Measurements from ENCODE around the gene CENPX.

The CENPX gene

DNA sequence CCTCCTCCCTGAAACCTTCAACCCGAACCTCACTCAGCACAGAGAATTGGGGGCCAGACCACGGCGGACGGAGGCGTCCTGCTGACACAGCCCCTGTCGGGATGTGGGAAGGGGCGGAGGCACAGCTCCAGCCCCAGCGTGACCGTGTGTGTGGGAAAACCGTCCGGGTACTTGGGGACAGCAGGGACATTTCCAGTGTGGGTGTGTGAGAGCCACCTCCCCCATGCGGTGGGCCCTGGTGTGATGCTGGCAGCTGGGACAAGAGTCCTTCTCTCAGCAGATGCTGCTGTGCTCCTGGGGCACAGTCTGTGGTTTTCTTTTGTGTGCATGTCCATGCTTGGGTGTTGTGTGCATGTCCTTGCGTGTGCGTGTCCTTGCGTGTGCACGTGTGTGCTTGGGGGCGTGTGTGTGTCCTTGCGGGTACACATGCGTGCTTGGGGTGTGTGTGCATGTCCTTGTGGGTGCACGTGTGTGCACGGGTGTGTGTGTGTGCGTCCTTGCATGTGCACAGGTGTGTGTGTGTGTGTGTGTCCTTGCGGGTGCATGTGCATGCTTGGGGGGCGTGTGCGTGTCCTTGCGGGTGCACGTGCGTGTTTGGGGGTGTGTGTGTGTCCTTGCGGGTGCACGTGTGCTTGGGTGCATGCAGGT, 16.9 kb downstream of the CENPX start:
- DNase-seq (ENCODE audit: low read depth), result no peak
- H3K4me3 ChIP-seq (ENCODE audit: low read depth, low read length), result no peak overlapping the region
- TF ChIP-seq, protein P1, sequence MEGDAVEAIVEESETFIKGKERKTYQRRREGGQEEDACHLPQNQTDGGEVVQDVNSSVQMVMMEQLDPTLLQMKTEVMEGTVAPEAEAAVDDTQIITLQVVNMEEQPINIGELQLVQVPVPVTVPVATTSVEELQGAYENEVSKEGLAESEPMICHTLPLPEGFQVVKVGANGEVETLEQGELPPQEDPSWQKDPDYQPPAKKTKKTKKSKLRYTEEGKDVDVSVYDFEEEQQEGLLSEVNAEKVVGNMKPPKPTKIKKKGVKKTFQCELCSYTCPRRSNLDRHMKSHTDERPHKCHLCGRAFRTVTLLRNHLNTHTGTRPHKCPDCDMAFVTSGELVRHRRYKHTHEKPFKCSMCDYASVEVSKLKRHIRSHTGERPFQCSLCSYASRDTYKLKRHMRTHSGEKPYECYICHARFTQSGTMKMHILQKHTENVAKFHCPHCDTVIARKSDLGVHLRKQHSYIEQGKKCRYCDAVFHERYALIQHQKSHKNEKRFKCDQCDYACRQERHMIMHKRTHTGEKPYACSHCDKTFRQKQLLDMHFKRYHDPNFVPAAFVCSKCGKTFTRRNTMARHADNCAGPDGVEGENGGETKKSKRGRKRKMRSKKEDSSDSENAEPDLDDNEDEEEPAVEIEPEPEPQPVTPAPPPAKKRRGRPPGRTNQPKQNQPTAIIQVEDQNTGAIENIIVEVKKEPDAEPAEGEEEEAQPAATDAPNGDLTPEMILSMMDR (IDR thresholded peaks at IDR 0.05; ENCODE audit: low read depth, low read length, missing control alignments), result no peak

DNA sequence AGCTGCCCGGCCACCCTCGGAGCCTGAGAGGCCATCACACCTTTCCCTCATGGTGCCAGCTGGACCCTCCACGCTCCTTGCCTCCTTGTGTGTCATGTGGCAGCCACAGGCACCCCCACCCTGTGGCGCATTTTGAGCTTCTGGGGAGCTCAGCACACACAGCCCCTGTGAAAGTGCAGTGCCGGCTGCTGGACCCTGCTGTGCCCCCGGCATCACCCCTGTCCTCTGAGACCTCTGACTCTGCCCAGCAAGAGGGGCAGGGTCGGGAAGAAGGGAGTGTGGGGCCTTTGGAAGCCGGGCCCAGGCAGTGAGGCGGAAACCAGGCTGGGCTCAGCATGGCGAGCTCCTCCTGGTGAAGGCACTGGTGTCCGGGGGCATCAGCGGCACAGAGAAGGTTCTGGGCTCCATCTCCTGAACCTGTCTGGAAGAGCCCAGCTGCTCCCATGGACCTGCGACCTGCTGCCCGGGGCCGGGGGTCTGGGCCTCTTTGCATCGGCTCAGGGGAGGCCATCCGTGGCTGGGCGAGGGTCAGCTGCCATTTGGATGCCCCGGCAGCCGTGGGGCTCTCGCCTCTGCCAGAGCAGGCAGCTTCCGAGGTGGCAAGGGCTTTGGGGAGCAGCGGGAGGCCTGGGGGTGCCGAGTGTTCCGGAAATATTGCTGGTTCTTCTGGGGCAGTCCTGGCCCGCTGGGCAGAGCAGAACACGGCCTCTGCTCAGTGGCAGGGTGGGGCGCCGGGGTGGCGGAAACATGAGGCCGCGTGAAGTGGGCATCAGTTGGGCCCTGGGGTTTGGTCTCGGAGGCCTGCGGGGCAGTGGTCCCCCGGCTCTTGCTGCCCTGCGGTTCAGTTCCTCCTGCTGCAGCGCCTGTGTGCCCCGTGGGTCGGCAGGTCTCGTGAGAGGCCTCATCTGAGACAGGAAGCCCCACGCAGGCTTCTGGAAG, 17.9 kb downstream of the CENPX start:
- no peak overlapping the region for H3K4me3 ChIP-seq (ENCODE audit: low read depth, low read length)
- no peak for DNase-seq (ENCODE audit: low read depth)
- TF ChIP-seq, protein P1 (IDR thresholded peaks at IDR 0.05; ENCODE audit: low read depth, low read length, missing control alignments), result no peak

DNA sequence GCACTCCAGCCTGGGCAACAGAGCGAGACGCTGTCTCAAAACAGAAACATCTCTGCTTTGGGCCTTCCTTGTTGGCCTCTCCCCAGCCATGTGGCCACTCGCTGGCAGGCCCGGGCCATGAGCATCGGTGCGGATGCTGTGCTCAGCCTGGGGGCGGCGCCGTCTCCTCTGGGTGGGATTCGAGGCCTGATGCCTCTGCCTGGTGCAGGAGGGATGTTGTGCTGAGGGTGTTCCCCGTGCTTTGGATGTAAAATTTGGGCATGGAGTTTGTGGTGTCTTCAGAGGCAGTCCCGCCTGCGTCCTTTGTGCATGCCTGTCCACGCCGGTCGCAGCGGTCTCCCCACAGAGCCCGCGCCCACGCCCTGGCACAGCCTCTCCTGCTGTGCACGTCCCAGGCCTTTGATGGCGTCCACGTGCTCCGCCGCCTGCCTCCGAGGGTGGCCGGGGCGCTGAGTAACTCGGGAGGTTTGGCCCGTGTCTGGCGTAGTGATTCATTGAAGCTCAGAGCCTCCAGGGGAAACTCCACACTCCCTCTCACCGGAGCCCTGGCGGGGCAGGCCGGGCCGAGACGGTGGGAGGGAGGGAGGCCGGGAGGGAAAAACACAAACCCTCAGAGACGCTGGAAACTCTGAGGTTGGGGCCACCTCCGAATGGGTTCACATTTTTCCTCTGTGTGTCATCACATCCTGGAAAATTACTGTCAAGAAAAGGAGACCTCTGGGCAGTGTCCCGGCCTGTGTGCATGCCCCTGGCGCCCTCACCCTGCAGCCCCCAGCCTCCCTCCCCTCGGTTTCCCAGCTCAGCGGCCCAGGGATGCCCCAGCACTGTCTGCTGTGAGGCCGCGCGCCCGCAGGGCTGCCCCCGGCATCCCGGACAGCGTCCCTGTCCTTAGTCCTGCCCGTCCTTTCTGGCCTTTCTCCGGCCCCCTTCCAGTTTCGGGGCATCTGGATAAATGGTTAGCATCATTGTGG, 19.0 kb downstream of the CENPX start:
- no peak overlapping the region for H3K4me3 ChIP-seq (ENCODE audit: low read depth, low read length)
- DNase-seq (ENCODE audit: low read depth), result no peak
- TF ChIP-seq, protein P1 (IDR thresholded peaks at IDR 0.05; ENCODE audit: low read depth, low read length, missing control alignments), result no peak

DNA sequence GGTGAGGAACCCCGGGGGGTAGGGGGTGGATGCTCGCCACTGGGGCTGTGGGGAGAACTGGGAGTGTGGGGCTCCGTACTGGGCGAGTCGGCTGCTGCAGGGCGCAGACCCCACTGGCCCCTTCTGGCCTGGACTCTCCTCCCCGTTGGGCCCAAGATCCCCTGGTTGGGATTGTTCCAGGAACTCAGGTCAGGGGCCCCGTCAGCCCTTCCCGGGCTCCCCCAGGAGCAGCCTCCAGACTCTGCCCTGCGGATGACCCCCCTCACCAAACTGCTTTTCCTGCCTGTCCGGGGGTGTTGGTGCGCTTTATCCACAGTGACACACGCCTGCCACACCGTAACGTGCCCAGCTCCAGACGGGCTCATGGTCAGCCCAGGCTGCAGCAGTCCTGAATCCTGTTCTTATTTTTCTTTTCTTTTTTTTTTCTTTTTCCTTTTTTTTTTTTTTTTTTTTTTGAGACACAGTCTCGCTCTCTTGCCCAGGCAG, 21.1 kb downstream of the CENPX start:
- no peak overlapping the region for H3K4me3 ChIP-seq (ENCODE audit: low read depth, low read length)
- no peak for DNase-seq (ENCODE audit: low read depth)
- TF ChIP-seq, protein P1 (IDR thresholded peaks at IDR 0.05; ENCODE audit: low read depth, low read length, missing control alignments), result no peak

DNA sequence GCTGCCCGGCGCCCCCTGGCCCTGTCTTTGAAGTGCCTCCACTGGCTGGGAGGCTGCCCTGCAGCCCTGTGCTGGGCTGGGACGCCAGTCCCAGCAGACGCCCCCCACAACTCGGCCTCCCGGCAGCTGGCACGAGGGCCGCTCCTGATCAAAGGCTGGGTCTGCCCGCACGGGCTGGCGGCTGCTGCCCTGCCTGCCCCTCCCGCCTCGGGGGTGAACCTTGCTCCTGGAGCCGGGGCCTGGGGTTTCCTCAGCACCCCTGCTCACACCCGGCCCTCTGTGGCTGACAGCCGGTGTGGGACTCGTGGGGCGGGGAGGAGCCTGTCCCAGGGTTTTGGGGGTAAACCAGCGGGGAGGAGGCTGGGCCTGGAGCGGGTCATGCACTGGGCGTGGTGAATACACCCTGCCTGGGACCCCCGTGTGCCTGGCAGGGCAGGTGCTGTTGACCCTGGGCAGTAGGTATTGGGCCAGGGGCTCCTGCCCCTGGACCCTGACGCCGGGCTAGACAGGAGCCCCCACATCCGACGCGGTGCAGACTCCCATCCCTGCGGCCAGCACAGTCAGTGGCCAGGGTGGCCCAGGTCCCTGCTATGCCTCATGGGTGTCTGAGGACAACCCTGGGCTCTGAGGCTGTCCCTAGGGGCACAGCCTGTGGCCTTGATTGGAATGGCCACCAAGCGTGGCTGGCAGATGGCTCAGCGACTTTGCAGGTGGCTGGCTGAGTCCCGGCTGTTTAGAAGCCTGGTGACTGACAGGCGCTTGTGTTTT, 21.7 kb downstream of the CENPX start:
- TF ChIP-seq, protein P1 (IDR thresholded peaks at IDR 0.05; ENCODE audit: low read depth, low read length, missing control alignments), result no peak
- DNase-seq (ENCODE audit: low read depth), result no peak
- no peak overlapping the region for H3K4me3 ChIP-seq (ENCODE audit: low read depth, low read length)

Measured in GM12864 (cell line).